ENCODE results near the gene KANSL1.
"Not testable (repeated sequence)": the region's sequence is repeated elsewhere in the genome, so short reads cannot be mapped to it uniquely, and the experiment has no call there.

Gene KANSL1

GRCh38 chr17:46192439-46193150, 634 bp downstream of the KANSL1 start:
- peak in 1 of 2 donors; percentile 12 for DNase-seq (ENCODE audit: low read depth in 2 of 2, low spot score in 1 of 2)

DNA sequence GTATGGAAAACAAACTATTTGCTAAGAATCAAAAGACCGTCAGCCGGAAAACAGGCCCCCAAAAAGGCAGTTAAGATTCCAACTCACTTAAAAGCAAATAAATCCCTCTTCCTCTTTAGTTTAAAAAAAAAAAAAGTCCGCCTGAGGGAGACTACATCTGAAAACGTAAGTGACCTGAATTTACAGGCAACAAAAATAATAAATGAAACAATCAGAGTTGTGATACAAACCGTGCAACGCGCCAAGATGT, 1.1 kb downstream of the KANSL1 start:
- no peak for DNase-seq (ENCODE audit: low read depth in 2 of 2, low spot score in 1 of 2)

DNA sequence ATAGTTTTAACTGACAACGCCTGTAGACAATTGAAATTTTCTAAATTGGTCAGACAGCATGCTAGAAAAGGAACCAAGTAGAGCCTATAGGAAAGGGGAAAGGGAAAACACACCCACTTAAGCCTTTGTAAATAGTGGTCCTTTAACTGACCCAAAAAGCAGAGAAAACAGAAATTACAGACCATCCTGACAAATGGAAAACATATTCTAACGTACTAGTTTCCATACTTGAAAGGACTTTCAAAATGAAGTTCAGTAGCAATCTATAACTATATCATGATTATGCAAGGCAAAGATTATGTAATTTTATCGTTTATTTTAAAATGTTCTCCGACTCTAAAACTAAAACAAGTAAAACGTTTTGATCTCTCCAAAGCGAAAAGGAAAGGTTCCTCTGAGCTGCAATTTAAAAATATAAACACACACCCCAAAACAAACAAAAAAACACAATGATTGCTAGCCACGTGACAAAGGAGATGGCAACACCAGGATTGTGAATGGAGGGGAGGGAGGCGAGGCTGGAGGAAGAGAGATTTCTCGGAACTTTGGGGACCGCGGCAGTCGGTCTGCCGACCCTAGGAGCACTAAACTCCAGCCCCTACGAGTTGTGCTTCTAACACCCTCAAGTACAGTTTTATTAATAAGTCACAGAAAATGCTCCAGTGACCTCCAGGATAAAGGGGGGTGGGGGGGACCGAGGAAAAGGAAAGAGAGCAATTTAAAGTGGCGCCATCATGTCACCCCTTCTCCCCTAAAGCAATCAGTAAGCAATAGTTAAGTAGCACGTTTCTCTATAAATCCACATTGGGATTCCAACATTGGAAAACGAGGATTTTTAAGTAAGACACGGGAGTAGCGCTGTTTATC, 1.7 kb downstream of the KANSL1 start:
- DNase-seq (ENCODE audit: low read depth in 2 of 2, low spot score in 1 of 2) = no peak

GRCh38 chr17:46190763-46191162, 2.5 kb downstream of the KANSL1 start:
- DNase-seq (ENCODE audit: low read depth in 2 of 2, low spot score in 1 of 2) = no peak

DNA sequence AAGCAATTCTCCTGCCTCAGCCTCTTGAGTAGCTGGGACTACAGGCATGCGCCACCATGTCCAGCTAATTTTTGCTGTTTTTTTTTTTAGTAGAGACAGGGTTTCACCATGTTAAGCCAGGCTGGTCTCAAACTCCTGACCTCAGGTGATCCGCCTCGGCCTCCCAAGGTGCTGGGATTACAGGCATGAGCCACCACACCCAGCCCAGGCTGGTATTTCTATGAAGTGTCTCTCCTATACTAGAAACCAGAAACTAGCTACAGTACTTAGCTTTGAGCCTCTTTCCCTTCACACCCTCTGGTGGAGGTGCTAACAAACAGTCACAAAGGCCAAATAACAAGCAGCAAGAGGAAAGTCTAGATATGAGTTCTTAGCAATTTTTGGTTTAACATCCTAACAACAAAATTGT, 6.4 kb downstream of the KANSL1 start:
- DNase-seq (ENCODE audit: low read depth in 2 of 2, low spot score in 1 of 2) = not testable (repeated sequence)

DNA sequence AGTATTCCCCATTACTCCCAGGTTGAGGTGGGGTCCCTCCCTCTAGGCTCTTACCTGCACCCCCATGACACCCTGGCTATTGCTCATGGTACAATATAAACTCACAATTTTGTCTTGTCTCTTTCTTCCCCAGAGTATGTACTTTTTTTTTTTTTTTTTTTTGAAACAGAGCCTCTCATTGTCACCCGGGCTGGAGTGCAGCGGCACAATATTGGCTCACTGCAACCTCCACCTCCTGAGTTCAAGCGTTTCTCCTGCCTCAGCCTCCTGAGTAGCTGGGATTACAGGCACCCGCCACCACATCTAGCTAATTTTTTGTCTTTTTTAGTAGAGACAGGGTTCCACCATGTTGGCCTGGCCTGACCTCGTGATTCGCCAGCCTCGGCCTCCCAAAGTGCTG, 8.5 kb downstream of the KANSL1 start:
- no peak for DNase-seq (ENCODE audit: low read depth in 2 of 2, low spot score in 1 of 2)

DNA sequence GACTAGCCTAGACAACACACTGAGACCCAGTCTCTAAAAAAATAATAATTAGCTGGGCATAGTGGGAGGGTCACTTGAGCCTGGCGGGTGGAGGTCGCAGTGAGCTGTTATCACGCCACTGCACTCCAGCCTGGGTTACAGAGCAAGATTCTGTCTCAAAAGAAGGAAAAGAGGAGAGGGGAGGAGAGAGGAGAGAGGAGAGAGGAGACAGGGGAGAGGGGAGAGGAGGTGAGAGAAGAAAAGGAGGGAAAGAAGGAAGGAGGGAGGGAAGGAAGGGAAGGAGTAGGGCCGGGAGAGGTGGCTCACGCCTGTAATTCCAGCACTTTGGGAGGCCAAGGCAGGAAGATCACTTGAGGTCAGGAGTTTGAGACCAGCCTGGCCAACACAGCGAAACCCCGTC, 9.8 kb downstream of the KANSL1 start:
- DNase-seq (ENCODE audit: low read depth in 2 of 2, low spot score in 1 of 2) = not testable (repeated sequence)

- no peak for DNase-seq (ENCODE audit: low read depth in 2 of 2, low spot score in 1 of 2)
Observed at GRCh38 chr17:46182961-46183360, 10.3 kb downstream of the KANSL1 start.

GRCh38 chr17:46181940-46182339, 11.3 kb downstream of the KANSL1 start:
- no peak for DNase-seq (ENCODE audit: low read depth in 2 of 2, low spot score in 1 of 2)

GRCh38 chr17:46181316-46181715, 11.9 kb downstream of the KANSL1 start:
- DNase-seq (ENCODE audit: low read depth in 2 of 2, low spot score in 1 of 2) = not testable (repeated sequence)

DNA sequence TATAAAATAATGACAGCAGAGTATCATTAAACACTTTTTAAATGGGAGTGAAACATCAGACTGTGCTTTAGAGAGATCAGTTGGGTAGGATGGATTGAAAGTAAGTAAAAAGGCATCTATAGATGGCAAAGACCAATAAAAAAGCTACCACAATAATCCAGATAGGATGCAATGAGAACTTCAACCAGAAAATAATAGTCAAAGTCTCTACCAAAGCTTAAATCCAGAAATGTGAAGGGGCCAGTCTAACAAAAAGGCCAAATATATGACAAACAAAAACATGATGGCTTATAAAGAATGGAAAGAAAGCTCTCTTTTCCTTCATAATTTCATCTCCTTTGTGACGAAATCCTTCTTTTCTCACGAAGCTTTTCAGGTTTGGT, 12.3 kb downstream of the KANSL1 start:
- DNase-seq (ENCODE audit: low read depth in 2 of 2, low spot score in 1 of 2) = no peak

DNA sequence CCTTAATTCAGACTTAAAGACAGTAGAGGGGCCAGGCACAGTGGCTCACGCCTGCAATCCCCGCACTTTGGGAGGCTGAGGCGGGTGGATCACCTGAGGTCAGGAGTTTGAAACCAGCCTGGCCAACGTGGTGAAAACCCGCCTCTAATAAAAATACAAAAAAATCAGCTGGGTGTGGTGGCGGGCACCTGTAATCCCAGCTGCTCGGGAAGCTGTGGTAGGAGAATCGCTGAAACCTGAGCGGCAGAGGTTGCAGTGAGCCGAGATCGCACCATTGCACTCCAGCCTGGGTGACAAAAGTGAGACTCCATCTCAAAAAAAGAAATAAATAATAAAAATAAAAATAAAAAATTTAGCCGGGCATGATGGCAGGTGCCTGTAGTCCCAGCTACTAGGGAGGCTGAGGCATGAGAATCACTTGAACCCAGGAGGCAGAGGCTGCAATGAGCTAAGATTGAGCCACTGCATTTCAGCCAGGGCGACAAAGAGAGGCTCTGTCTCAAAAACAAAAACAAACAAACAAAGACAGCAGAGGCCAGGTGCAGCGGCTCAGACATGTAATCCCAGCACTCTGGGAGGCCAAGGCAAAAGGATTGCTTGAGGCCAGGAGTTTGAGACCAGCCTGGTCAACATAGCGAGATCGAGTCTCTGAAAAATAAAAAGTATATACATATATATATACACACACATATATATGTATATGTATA, 12.9 kb downstream of the KANSL1 start:
- DNase-seq (ENCODE audit: low read depth in 2 of 2, low spot score in 1 of 2) = not testable (repeated sequence)

- no peak for DNase-seq (ENCODE audit: low read depth in 2 of 2, low spot score in 1 of 2)
Observed at GRCh38 chr17:46179375-46179999, 13.7 kb downstream of the KANSL1 start.

DNA sequence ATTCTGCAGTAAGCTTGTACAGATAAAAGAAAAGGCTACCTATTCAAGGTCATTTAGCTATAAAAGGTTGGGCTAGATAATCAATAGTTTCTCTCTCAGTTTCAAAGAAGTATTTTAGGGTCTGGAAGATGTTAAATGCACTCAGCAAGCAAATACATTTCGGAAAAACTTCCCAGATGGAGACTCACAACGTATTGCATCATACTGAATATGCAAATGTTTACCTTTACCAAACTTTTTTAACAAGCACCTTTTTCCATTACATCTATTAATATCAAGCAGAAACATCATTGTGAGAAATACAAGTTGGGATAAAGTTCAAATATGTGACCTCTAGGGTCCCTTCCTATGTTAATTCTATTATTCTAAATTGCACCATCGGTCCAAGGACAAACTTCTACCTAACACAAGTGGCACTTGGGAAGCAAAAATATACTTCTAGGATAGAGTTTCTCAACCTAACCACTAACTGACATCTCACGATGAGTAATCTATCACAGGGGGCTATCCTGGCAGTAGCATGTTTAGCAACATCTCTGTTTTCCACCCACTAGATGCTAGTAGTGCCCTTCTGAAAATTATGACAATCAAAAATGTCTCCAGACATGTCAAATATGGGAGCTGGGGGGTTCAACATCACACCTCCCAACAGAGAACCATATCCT, 14.5 kb downstream of the KANSL1 start:
- DNase-seq (ENCODE audit: low read depth in 2 of 2, low spot score in 1 of 2) = no peak

DNA sequence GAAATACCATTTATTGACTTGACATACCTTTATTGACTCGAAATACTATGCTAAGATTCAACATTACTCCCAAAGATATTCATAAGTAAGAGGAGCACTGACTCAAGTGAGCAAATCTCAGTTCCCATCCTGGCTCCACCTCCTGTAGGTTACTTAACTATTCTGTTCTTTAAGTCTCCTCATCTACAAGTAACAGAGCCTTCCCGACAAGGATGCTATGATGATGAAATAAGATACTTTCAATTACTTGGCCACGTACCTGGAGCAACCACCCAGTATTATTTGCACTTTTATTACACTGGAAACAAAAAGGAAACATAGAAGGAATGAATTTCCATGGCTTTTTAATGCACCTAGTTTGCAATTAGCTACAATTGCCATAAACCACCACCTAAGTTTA, 16.3 kb downstream of the KANSL1 start:
- no peak for DNase-seq (ENCODE audit: low read depth in 2 of 2, low spot score in 1 of 2)

DNA sequence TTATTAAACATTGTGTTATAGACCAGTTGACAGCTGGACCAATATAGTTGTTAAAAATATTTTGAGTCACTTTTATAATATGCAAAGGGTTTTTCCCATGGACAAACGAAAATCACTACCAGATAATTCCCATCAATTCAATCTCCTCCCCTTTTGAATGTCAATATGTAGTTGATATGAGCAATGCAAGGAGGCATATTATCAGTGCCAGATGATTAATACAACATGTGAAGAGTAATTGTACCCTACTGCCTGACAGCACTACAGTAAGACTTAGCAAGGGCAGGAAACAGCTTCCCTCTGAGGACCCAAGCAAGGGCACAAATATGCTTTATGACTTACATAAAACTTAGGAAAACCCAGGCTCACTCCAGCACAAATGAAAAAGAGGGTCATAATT, 17.3 kb downstream of the KANSL1 start:
- no peak for DNase-seq (ENCODE audit: low read depth in 2 of 2, low spot score in 1 of 2)

- DNase-seq (ENCODE audit: low read depth in 2 of 2, low spot score in 1 of 2) = no peak
Observed at GRCh38 chr17:46173153-46173552, 20.1 kb downstream of the KANSL1 start.

DNA sequence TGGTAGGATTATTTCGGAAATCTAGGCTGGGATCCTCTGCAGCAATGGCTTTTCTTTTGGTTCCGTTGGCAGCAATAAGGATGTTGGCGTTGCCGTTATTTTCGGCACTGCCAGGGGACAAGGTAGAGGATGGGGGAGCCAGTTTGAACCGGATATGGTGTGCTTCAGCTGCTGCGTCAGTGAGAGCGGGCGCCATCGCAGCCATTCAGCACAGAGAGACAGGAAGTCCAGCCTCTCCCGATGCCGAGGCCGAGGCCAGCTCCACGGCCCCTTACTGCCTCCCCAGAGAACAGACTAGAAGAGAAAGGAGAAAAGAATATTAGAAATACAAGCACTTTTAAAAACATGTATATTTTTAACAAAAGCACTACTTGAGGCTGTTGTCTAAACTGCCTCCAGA, 21.3 kb downstream of the KANSL1 start:
- no peak for DNase-seq (ENCODE audit: low read depth in 2 of 2, low spot score in 1 of 2)

- no peak for DNase-seq (ENCODE audit: low read depth in 2 of 2, low spot score in 1 of 2)
Observed at GRCh38 chr17:46170639-46171429, 22.4 kb downstream of the KANSL1 start.

GRCh38 chr17:46169913-46170638, 23.2 kb downstream of the KANSL1 start:
- no peak for DNase-seq (ENCODE audit: low read depth in 2 of 2, low spot score in 1 of 2)

Measured in stimulated activated CD8-positive, alpha-beta memory T cell treated with anti-CD3 and anti-CD28 coated beads, Interleukin-4, amount 100 ng/mL, for 4 hours (primary cell).